Lower leg skin (tissue), 4 donors: ENCODE results near the gene ZNF367. TPM values are rescaled to one million over a fixed set of nuclear protein-coding genes. Genes with fewer than 3 reads are reported as not detected.

Experiments used
- DNase-seq, 2 donors: peaks; one replicate each; pipeline ENCODE4 v3.0.0-alpha.2; 2019; ENCODE audit warnings: low spot score in 2 of 2
- H3K4me3 ChIP-seq: fragments of 200-600 bp; sonication (generic); 2 replicates; pipeline ENCODE4 v1.5.1; 2017; ENCODE audit warnings: mild to moderate bottlenecking, low read depth; ENCODE audit not compliant: poor library complexity, severe bottlenecking
- CTCF ChIP-seq, 3 donors: fragments of 450-650 bp; IDR thresholded peaks; one replicate each; pipeline ENCODE4 v1.5.1; 2016; ENCODE audit warnings: antibody characterized with exemption in 3 of 3, mild to moderate bottlenecking in 3 of 3, moderate library complexity in 2 of 3
- POLR2A ChIP-seq, 2 donors: fragments of 450-650 bp; IDR thresholded peaks; one replicate each; pipeline ENCODE4 v1.6.1; 2016 to 2017; ENCODE audit warnings: antibody characterized with exemption in 2 of 2, mild to moderate bottlenecking in 1 of 2, moderate library complexity in 1 of 2
- WGBS, 2 donors: methylation state at CpG; one replicate each; pipeline ENCODE4 v1.1.5; 2018; 5-methylcytosine and 5-hydroxymethylcytosine counted together
- intact Hi-C: fragments of 100-400 bp; cut with DNase I; formaldehyde crosslinking; loops from one replicate; pipeline ENCODE4 v1.15.0; 2023; ENCODE audit warnings: low total_unique reads
- total RNA-seq, 4 donors: library from RNA; depleted of rRNA; stranded (reverse); fragments of >200 nt; gene quantifications; one replicate each; pipeline ENCODE4 v1.1.0, GENCODE V29; 2016

Gene ZNF367
- total RNA-seq = 1 to 10 TPM in 3 of 4 donors, under 1 TPM in 1; 0.93 to 3.0 (median 1.8) TPM

GRCh38 chr9:96418083-96418919, at the start of gene ZNF367:
TSS of gene ZNF367 (minus strand) at chr9:96418370. CDS start at chr9:96418032, 338 bp downstream.
- peak within 1 kb of the TSS; percentile 63 for H3K4me3 ChIP-seq
- peak; percentile 96 to 99 for DNase-seq
- 0 to 2% methylated on average over 56 to 59 of the region's 100 CpGs for WGBS, 2 donors
- intact Hi-C loops = no loop called here
- TF ChIP-seq CTCF (IDR thresholded peaks at IDR 0.05) = no peak
- TF ChIP-seq POLR2A (IDR thresholded peaks at IDR 0.05) = no peak

DNA sequence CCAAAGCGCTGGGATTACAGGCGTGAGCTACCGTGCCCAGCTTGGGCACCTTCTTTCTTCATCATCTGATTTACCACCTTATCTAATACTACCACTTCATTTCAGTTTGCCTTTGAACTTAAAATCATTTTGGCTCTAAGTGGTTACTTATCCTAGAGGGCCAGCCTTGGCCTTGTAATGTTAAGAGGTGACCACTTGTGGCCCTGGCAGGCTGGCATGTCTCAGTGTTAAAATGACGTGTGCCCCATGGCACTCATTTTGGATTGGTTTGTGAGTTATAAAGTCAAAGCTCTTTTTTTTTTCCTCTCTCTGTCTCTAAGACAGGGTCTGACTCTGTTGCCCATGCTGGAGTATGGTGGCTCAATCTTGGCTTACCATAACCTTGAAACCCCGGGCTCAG, 49.6 kb upstream of the ZNF367 start:
- H3K4me3 ChIP-seq = no peak overlapping the region
- intact Hi-C loops = no loop called here
- 94 to 96% methylated on average over 5 of the region's 5 CpGs for WGBS, 2 donors
- no peak for DNase-seq
- no peak for TF ChIP-seq CTCF (IDR thresholded peaks at IDR 0.05)

GRCh38 chr9:96464426-96464825, 46.3 kb upstream of the ZNF367 start:
- H3K4me3 ChIP-seq = no peak overlapping the region
- DNase-seq = no peak
- intact Hi-C loops = no loop called here
- 82 to 85% methylated on average over 6 of the region's 6 CpGs for whole genome bisulfite sequencing, 2 donors
- TF ChIP-seq POLR2A (IDR thresholded peaks at IDR 0.05) (no peak), CTCF (IDR thresholded peaks at IDR 0.05) (no peak)

- no peak for TF ChIP-seq CTCF (IDR thresholded peaks at IDR 0.05)
- TF ChIP-seq POLR2A (IDR thresholded peaks at IDR 0.05) = no peak
- intact Hi-C loops = no loop called here
- no peak for DNase-seq
- no peak overlapping the region for H3K4me3 ChIP-seq
- WGBS, 2 donors = 93 to 95% methylated on average over 6 of the region's 6 CpGs
Observed at GRCh38 chr9:96462541-96462940, 44.4 kb upstream of the ZNF367 start.

- no peak for DNase-seq
- H3K4me3 ChIP-seq = no peak overlapping the region
- WGBS, 2 donors = 72 to 73% methylated on average over 8 of the region's 8 CpGs
- TF ChIP-seq POLR2A (IDR thresholded peaks at IDR 0.05) (no peak), CTCF (IDR thresholded peaks at IDR 0.05) (no peak)
- intact Hi-C loops = no loop called here
Observed at GRCh38 chr9:96461336-96461735, 43.2 kb upstream of the ZNF367 start.

- TF ChIP-seq POLR2A (IDR thresholded peaks at IDR 0.05) (no peak), CTCF (IDR thresholded peaks at IDR 0.05) (no peak)
- no peak for DNase-seq
- intact Hi-C loops = no loop called here
- H3K4me3 ChIP-seq = no peak overlapping the region
Observed at GRCh38 chr9:96460882-96461281, 42.7 kb upstream of the ZNF367 start.
